Neural cell (in vitro differentiated cells): ENCODE results near the gene TMEM252.

Experiments used
- EP300 ChIP-seq: fragments of 450-650 bp; conservative IDR thresholded peaks from 2 replicates; pipeline ENCODE4 v1.6.1; 2014; ENCODE audit warnings: antibody characterized with exemption, mild to moderate bottlenecking, moderate library complexity; ENCODE audit not compliant: poor library complexity, severe bottlenecking
- EZH2 ChIP-seq: fragments of 200-600, 300-800 bp; shearing (Covaris generic), sonication (generic); IDR thresholded peaks from 2 replicates; pipeline ENCODE4 v1.6.1; 2014; ENCODE audit warnings: antibody characterized with exemption, low read length, borderline replicate concordance, mild to moderate bottlenecking; ENCODE audit not compliant: insufficient read depth, poor library complexity, severe bottlenecking
- POLR2AphosphoS5 ChIP-seq: IDR thresholded peaks from 2 replicates; pipeline ENCODE4 v1.6.1; 2012
- RAD21 ChIP-seq: fragments of 450-650 bp; conservative IDR thresholded peaks from 2 replicates; pipeline ENCODE4 v1.6.1; 2014; ENCODE audit warnings: antibody characterized with exemption, mild to moderate bottlenecking, moderate library complexity
- TAF1 ChIP-seq: IDR thresholded peaks from 2 replicates; pipeline ENCODE4 v1.6.1; 2012; ENCODE audit warnings: low read depth
- TF ChIP-seq, protein P1 (sequence below): fragments of 450-650 bp; IDR thresholded peaks from 2 replicates; pipeline ENCODE4 v1.5.1; 2014; ENCODE audit warnings: antibody characterized with exemption, mild to moderate bottlenecking, moderate library complexity; ENCODE audit not compliant: poor library complexity, severe bottlenecking

DNA sequence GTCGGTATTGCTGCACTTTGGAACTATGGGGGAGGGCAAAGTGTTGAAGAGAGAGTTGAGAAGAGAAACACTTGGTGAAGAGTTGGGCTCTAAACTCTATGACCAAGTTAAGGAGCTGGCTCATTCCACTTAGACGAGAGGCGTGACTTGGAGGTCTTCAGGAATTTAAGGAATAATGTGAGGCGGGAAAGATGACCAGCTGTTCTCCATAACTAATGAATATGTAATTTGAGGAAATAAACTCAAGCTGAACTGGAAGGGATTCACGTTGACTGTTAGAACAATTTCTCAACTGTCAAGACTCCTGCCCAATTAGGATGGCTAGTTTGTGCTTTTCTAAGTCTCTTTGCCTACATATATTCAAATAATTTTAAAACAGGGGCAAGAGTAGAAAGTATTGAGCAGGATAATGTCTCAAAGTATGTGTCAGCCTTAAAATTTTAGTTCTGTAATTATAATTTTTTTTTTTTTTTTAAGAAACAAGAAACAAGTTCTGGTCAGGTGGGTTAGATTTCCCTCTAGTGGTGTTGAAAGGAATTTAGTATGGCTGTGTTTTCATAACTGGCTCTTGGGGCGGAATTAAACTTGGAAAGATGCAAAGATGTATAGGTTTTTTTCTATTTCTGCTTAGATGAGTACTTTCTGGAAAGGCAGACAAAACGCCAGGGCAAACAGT lies 33.4 kb downstream of the TMEM252 start:
- TF ChIP-seq, protein P1, sequence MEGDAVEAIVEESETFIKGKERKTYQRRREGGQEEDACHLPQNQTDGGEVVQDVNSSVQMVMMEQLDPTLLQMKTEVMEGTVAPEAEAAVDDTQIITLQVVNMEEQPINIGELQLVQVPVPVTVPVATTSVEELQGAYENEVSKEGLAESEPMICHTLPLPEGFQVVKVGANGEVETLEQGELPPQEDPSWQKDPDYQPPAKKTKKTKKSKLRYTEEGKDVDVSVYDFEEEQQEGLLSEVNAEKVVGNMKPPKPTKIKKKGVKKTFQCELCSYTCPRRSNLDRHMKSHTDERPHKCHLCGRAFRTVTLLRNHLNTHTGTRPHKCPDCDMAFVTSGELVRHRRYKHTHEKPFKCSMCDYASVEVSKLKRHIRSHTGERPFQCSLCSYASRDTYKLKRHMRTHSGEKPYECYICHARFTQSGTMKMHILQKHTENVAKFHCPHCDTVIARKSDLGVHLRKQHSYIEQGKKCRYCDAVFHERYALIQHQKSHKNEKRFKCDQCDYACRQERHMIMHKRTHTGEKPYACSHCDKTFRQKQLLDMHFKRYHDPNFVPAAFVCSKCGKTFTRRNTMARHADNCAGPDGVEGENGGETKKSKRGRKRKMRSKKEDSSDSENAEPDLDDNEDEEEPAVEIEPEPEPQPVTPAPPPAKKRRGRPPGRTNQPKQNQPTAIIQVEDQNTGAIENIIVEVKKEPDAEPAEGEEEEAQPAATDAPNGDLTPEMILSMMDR = peak; percentile 57
- TF ChIP-seq EZH2 (no peak), EP300 (no peak), POLR2AphosphoS5 (no peak), TAF1 (no peak), RAD21 (peak; percentile 52)
